ENCODE measurements around the gene NCR2. TPM values are rescaled to one million over a fixed set of nuclear protein-coding genes. Genes with fewer than 3 reads are reported as not detected.

NCR2 gene
- total and polyA plus RNA-seq, 2 of the 13 experiments (the other 11 are each of a cell fraction or from before 2014, with no cell fraction given) = not detected

- TF ChIP-seq ZNF180 (CRISPR knock-in tag; IDR thresholded peaks at IDR 0.05; ENCODE audit: borderline replicate concordance, low read depth) (no peak), SSRP1 (CRISPR knock-in tag; IDR thresholded peaks at IDR 0.05) (no peak), KDM4B (CRISPR knock-in tag; IDR thresholded peaks at IDR 0.05) (no peak), SATB2 (CRISPR knock-in tag; IDR thresholded peaks at IDR 0.05) (no peak), ZNF253 (CRISPR knock-in tag; IDR thresholded peaks at IDR 0.05; ENCODE audit: borderline replicate concordance) (no peak)
Measured at GRCh38 chr6:41331401-41332150, 3.8 kb upstream of the NCR2 start (continued).

GRCh38 chr6:41332241-41332640 lies 3.2 kb upstream of the NCR2 start:
- no TSS peak for BruUV-seq (replicated peaks)

More at GRCh38 chr6:41332241-41332640, 3.2 kb upstream of the NCR2 start:
- no peaks in the 10 kb centered on the region for H3K9me3 ChIP-seq (ENCODE audit: low read length)
- 6% methylated on average over 7 of the region's 8 CpGs for whole genome bisulfite sequencing (ENCODE audit: low lambda C conversion rate)
- H3K27me3 ChIP-seq (ENCODE audit: control insufficient read depth in 1 of 2, insufficient read depth in 2 of 2, low read length in 2 of 2) = peaks cover 15 to 60% of the 10 kb centered on the region in 2 experiments; a peak in 4 of 5 replicates
- ChIA-PET POLR2A (no interaction called here), CTCF (ENCODE audit: low intra/inter-chr PET ratio, low total read pairs) (no interaction called here)
- no peaks in the 10 kb centered on the region for H3K36me3 ChIP-seq (replicated peaks in 1 of 2; ENCODE audit: control insufficient read depth in 1 of 2, insufficient read depth in 2 of 2, low read length in 2 of 2)
- H3K27ac ChIP-seq (ENCODE audit: extremely low read length, insufficient read depth, low read length) = no peak overlapping the region
- H3K9ac ChIP-seq (ENCODE audit: insufficient read depth, low read depth, low read length) = no peak overlapping the region
- intact Hi-C loops (cut with micrococcal nuclease; ENCODE audit: unreplicated experiment) (no loop called here), in situ Hi-C loops (cut with HindIII; ENCODE audit: extremely low pct_ligation_motif_present, low pct_unique_long_range_greater_than_20kb) (no loop called here)
- H4K20me1 ChIP-seq (ENCODE audit: insufficient read depth, low read length) = no peaks in the 10 kb centered on the region
- H3K4me3 ChIP-seq (replicated peaks in 1 of 3; ENCODE audit: insufficient read depth in 1 of 3, low read depth in 2 of 3, low read length in 3 of 3) = no peak overlapping the region
- H3K4me1 ChIP-seq (ENCODE audit: insufficient read depth, low read length) = no peaks in the 10 kb centered on the region
- DNase-seq (ENCODE audit: low spot score) (no peak), FAIRE-seq (no peak), ATAC-seq (no peak)
- TF ChIP-seq ZNF562 (CRISPR knock-in tag; IDR thresholded peaks at IDR 0.05; ENCODE audit: borderline replicate concordance) (no peak), CBFB (CRISPR knock-in tag; IDR thresholded peaks at IDR 0.05) (no peak), POLR2AphosphoS2 (IDR thresholded peaks at IDR 0.05; ENCODE audit: low read depth, low read length) (no peak), ZNF761 (CRISPR knock-in tag; conservative IDR thresholded peaks at IDR 0.05) (no peak), ZNF737 (CRISPR knock-in tag; IDR thresholded peaks at IDR 0.05; ENCODE audit: borderline replicate concordance) (no peak), HHEX (CRISPR knock-in tag; IDR thresholded peaks at IDR 0.05) (no peak), KLF15 (CRISPR knock-in tag; IDR thresholded peaks at IDR 0.05; ENCODE audit: borderline replicate concordance) (no peak), TRIM24 (CRISPR knock-in tag; IDR thresholded peaks at IDR 0.05) (no peak), ZNF484 (CRISPR knock-in tag; IDR thresholded peaks at IDR 0.05; ENCODE audit: borderline replicate concordance, low read depth) (no peak), FOXP1 (IDR thresholded peaks at IDR 0.05) (no peak), FOXP1 (CRISPR knock-in tag; IDR thresholded peaks at IDR 0.05) (no peak), ZNF746 (CRISPR knock-in tag; IDR thresholded peaks at IDR 0.05) (no peak), CEBPG (CRISPR knock-in tag; IDR thresholded peaks at IDR 0.05) (no peak), DPF2 (CRISPR knock-in tag; IDR thresholded peaks at IDR 0.05; ENCODE audit: borderline replicate concordance, low read depth) (no peak), SMAD1 (CRISPR knock-in tag; IDR thresholded peaks at IDR 0.05; ENCODE audit: borderline replicate concordance, low read depth) (no peak), PHF21A (CRISPR knock-in tag; IDR thresholded peaks at IDR 0.05) (no peak), ZBTB42 (CRISPR knock-in tag; IDR thresholded peaks at IDR 0.05) (no peak), ZUFSP (CRISPR knock-in tag; IDR thresholded peaks at IDR 0.05; ENCODE audit: borderline replicate concordance) (no peak)
- no peak overlapping the region for H3K4me2 ChIP-seq (ENCODE audit: low read depth, low read length)
- no peak overlapping the region for H2AFZ ChIP-seq (ENCODE audit: low read length)
- H3K79me2 ChIP-seq (ENCODE audit: insufficient read depth, low read length) = no peaks in the 10 kb centered on the region

All from HepG2 (cell line).